Inflammatory macrophage (primary cell): ENCODE results near the gene ASMTL.
"Not testable (repeated sequence)": the region's sequence is repeated elsewhere in the genome, so short reads cannot be mapped to it uniquely, and the experiment has no call there.

Source experiments
- DNase-seq, 2 donors: peaks; one replicate each; pipeline ENCODE4 v3.0.0-alpha.2; 2020 to 2022

The ASMTL gene

DNA sequence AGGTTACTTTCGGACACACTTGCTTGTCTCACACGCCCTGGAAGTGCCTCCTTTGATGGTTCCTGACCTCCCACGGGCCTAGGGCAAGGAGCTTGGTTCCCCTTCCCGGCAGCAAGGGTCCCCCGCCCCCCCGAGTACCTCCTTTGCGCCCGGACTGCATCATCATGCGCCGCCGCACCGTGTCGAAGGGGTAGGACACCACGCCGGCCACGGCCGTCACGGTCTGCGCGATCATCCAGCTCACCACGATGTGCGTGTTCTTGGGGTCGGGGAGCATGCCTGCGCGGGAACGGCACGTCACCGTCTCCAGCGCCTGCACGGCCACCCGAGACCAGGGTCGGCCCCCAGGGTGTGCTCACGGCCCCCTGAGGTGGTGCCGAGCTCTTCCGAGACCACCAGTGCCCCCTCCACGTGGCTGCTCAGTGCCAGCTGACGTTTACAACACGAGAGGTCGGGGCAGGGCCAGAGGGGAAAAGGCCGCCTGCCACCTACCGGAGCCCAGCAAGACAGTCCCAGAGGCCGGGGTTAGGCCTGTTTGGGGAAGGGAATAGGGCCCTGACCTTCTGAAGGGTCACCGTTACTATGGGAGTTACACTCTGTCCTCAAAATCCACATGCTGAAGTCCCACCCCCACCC is 65.5 kb downstream of the ASMTL start:
- no peak for DNase-seq

GRCh38 chrX:1386338-1387127 is 66.2 kb downstream of the ASMTL start:
- no peak for DNase-seq

DNA sequence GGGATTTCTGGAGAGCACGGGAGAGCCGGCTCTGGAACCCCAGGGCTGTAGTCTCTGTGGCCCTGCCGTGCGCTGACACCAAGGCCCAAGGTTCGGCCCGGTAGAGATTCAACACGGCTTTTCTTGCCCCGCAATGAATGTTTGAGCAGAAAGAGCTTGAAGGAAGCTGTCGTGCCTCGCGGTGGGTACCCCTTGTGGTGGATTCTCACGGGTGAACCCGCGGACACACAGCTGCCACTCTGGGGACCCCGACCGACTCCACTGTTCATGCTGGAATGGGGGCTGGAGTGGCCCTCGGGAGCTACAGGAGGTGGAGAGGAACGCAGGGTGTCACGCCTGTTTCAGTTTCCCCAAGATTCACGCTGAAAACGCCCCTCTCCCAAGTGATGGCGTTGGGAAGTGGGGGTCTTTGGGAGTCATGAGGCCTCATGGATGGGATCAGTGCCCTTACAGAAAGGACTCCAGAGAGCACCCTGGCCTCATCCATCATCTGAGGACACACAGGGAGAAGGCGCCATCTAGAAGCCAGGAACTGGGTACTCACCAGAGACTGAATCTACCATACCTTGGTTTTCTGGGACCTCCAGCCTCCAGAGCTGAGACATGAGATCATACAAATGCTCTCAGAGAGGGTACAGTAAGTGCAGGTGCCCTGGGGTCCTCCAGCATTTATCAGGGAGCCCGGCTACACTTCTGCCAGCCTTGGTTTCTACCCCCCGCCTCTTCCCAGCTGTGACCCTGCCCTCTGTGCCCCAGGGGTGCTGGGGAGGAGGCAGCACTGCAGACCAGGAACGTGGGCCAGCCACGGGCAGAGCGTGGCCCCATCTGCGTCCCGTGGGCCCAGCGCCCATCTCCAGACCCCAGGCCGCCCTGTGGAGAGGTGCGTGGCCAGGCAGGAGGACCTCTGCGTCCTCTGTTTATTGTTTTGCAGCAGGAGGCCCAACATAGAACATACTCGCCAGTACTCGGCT is 67.2 kb downstream of the ASMTL start:
- DNase-seq, result no peak

DNA sequence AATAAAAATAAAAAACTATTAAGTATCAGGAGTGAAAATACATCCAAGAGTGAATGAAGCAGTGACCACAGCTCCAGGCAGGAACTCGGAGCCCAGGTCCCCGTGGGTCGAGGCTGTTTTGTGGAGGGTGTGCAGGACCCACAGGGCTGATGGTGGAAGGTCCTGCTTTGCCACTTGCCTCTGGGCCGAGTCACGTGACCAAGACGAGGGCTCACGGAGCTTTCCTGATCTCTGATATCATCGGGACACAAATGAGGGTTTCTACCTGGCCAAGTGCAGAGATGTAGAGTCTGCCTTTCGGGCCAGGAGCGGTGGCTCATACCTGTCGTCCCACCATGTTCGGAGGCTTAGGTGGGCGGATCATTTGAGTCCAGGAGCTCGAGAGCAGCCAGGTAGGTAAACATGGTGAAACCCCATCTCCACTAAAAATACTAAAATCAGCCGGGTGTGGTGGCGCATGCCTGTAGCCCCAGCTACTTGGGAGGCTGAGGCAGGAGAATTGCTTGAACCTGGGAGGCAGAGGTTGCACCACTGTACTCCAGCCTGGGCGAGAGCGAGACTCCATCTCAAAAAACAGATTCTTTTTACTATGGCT is 68.0 kb downstream of the ASMTL start:
- no peak for DNase-seq

- peak in 1 of 2 donors; percentile 15 for DNase-seq
These were observed 72.0 kb downstream of the ASMTL start for GRCh38 chrX:1380672-1381233.

DNA sequence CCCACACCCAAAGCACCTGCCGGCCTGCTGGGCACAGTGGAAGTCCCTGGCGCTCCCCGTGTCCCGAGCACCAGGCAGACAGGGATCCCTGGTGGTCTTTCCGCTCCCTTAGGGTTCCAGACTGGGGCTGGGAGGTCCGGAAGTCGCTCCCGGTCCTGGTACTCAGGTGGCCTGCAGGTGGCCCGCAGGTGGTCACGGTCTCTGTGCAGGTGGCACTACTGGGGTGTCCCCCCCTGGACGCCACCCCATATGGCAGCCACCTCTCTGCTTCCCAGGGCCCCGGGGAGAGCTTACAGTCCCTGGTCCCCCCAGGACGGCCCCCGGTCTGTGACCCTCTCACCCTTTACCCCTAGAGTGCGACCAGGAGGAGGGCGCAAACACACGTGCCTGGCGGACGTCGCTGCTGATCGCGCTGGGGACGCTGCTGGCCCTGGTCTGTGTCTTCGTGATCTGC is 74.4 kb downstream of the ASMTL start:
- no peak for DNase-seq

DNA sequence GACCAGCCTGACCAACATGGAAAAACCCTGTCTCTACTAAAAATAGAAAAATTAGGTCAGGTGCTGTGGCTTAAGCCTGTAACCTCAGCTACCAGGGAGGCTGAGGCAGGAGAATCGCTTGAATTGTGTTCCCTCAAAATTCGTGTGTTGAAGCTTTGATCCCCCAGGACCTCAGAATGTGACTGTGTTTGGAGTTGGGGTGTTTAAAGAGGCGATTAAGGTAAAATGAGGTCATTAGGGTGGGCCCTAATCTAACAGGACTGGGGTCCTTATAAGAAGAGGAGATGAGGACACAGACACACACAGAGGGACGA is 84.4 kb downstream of the ASMTL start:
- no peak for DNase-seq

DNA sequence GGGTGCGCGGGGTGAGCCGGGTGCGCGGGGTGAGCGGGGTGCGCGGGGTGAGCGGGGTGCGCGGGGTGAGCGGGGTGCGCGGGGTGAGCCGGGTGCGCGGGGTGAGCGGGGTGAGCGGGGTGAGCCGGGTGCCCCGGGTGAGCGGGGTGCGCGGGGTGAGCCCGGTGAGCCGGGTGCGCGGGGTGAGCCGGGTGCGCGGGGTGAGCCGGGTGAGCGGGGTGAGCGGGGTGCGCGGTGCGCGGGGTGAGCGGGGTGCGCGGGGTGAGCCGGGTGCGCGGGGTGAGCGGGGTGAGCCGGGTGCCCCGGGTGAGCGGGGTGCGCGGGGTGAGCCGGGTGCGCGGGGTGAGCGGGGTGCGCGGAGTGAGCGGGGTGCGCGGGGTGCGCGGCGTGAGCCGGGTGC is 86.3 kb downstream of the ASMTL start:
- not testable (repeated sequence) for DNase-seq

GRCh38 chrX:1361910-1362309 is 90.8 kb downstream of the ASMTL start:
- no peak for DNase-seq

DNA sequence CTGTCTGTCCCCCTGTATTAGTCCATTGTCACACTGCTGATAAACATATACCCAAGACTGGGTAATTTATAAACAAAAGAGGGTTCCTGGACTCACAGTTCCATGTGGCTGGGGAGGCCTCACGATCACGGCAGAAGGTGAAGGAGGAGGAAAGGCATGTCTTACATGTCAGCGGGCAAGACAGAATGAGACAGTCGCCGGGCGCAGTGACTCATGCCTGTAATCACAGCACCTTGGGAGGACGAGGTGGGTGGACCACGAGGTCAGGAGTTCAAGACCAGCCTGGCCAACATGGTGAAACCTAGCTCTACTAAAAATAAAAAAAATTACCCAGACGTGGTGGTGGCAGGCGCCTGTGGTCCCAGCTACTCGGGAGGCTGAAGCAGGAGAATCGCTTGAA is 91.4 kb downstream of the ASMTL start:
- DNase-seq, result no peak

GRCh38 chrX:1360171-1360570 is 92.5 kb downstream of the ASMTL start:
- DNase-seq, result no peak

DNA sequence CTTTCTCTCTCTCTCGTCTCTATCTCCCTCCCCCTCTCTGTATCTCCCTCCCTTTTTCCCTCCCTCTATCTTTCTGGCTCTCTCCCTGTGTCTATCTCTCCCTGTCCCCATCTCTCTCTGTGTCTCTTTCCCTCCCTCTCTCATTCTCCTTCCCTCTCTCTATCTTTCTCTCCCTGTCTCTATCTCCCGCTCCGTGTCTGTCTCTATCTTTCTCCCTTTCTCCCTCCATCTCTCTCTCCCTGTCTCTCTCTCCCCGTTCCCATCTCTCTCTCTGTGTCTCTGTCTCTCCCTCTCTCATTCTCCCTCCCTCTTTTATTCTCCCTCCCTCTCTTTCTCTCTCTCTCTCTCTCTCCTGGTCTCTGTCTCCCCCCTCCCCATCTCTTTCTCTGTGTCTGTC is 93.2 kb downstream of the ASMTL start:
- no peak for DNase-seq

GRCh38 chrX:1358793-1359476 is 93.8 kb downstream of the ASMTL start:
- no peak for DNase-seq

DNA sequence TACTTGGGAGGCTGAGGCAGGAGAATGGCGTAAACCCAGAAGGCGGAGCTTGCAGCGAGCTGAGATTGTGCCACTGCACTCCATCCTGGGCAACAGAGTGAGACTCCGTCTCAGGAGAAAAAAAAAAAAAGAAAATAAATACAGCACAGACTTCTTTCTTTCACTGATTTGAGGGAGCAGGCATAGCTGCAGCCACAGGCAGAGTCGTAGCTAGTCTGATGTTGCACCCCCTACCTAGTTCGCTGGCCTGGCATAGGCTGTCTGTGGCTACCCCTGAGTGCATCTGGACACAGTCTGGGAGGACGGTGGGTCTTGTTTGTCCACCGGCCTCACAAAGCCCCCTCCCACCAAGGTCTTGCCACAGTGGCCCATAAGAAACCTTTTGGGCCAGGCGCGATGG is 94.7 kb downstream of the ASMTL start:
- DNase-seq, result no peak

GRCh38 chrX:1355131-1356046 is 97.3 kb downstream of the ASMTL start:
- no peak for DNase-seq

- no peak for DNase-seq
These were observed 98.4 kb downstream of the ASMTL start for GRCh38 chrX:1354036-1355019.
